NCI-H524 treated with DMSO at 0.1 percent for 48 hours (cell line): Measurements from ENCODE around the gene UBXN7.
"Not testable (repeated sequence)": the region's sequence is repeated elsewhere in the genome, so short reads cannot be mapped to it uniquely, and the experiment has no call there.

Experiments used
- DNase-seq: peaks from one replicate; lab custom pipeline; 2025; lab: John Stamatoyannopoulos, UW

Gene UBXN7

GRCh38 chr3:196355668-196356067 is 76.6 kb downstream of the UBXN7 start:
- DNase-seq, result no peak

GRCh38 chr3:196354132-196354531 is 78.1 kb downstream of the UBXN7 start:
- no peak for DNase-seq

- DNase-seq, result no peak
Observed at GRCh38 chr3:196351541-196351940, 80.7 kb downstream of the UBXN7 start.

GRCh38 chr3:196350067-196350466 is 82.2 kb downstream of the UBXN7 start:
- no peak for DNase-seq

- no peak for DNase-seq
Observed at GRCh38 chr3:196348698-196349097, 83.5 kb downstream of the UBXN7 start.

- DNase-seq, result no peak
Observed at GRCh38 chr3:196344663-196345062, 87.6 kb downstream of the UBXN7 start.

- DNase-seq, result not testable (repeated sequence)
Observed at GRCh38 chr3:196343917-196344316, 88.3 kb downstream of the UBXN7 start.

- DNase-seq, result no peak
Observed at GRCh38 chr3:196341137-196341536, 91.1 kb downstream of the UBXN7 start.

GRCh38 chr3:196340466-196340865 is 91.8 kb downstream of the UBXN7 start:
- no peak for DNase-seq

GRCh38 chr3:196339493-196340254 is 92.6 kb downstream of the UBXN7 start:
- DNase-seq, result no peak

- no peak for DNase-seq
Observed at GRCh38 chr3:196339044-196339443, 93.2 kb downstream of the UBXN7 start.

GRCh38 chr3:196336319-196337145 is 95.7 kb downstream of the UBXN7 start:
- DNase-seq, result peak; percentile 34

- DNase-seq, result no peak
Observed at GRCh38 chr3:196335503-196335948, 96.7 kb downstream of the UBXN7 start.

- no peak for DNase-seq
Observed at GRCh38 chr3:196334982-196335381, 97.2 kb downstream of the UBXN7 start.

- no peak for DNase-seq
Observed at GRCh38 chr3:196332168-196332567, 100.1 kb downstream of the UBXN7 start.

- DNase-seq, result no peak
Observed at GRCh38 chr3:196327405-196327804, 104.8 kb downstream of the UBXN7 start.

- DNase-seq, result no peak
Observed at GRCh38 chr3:196326936-196327335, 105.3 kb downstream of the UBXN7 start.

GRCh38 chr3:196323691-196324090 is 108.5 kb downstream of the UBXN7 start:
- peak; percentile 67 for DNase-seq

- DNase-seq, result no peak
Observed at GRCh38 chr3:196323016-196323415, 109.2 kb downstream of the UBXN7 start.

GRCh38 chr3:196321162-196321561 is 111.1 kb downstream of the UBXN7 start:
- DNase-seq, result no peak

GRCh38 chr3:196320137-196320536 is 112.1 kb downstream of the UBXN7 start:
- no peak for DNase-seq

- peak; percentile 47 for DNase-seq
Observed at GRCh38 chr3:196317687-196318467, 114.3 kb downstream of the UBXN7 start, which contains the start of gene DYNLT2B. DYNLT2B (minus strand) TSS chr3:196318240; CDS start chr3:196318152, 88 bp downstream.
